Measurements from ENCODE around the gene PLCXD1. TPM values are rescaled to one million over a fixed set of nuclear protein-coding genes. Genes with fewer than 3 reads are reported as not detected.
"Not testable (repeated sequence)": the region's sequence is repeated elsewhere in the genome, so short reads cannot be mapped to it uniquely, and the experiment has no call there.

PLCXD1 gene
- polyA plus RNA-seq, 3 donors: 2.9 to 28.7 (median 6.7) TPM

- H3K9ac ChIP-seq (ENCODE audit: insufficient read depth, low read length, poor library complexity, severe bottlenecking); H3K9me3 ChIP-seq (replicated peaks in 1 of 2; ENCODE audit: control insufficient read depth in 1 of 2, insufficient read depth in 1 of 2, low read length in 2 of 2); H3K4me3 ChIP-seq (replicated peaks in 1 of 3; ENCODE audit: low read depth in 2 of 3, low read length in 3 of 3); DNase-seq; H3K27me3 Mint-ChIP-seq (ENCODE audit: low read depth in 3 of 3); H3K4me2 ChIP-seq (replicated peaks; ENCODE audit: extremely low read depth, low read length, poor library complexity, severe bottlenecking); H3K27ac ChIP-seq (ENCODE audit: low read depth in 1 of 2, low read length in 2 of 2); intact Hi-C loops (cut with micrococcal nuclease); H3K4me3 Mint-ChIP-seq; H3K9me3 Mint-ChIP-seq; H3K27me3 ChIP-seq (ENCODE audit: control insufficient read depth in 2 of 2, insufficient read depth in 2 of 2, low read length in 2 of 2); H4K20me1 ChIP-seq (ENCODE audit: insufficient read depth, low read length); H3K27ac Mint-ChIP-seq; H2AFZ ChIP-seq (ENCODE audit: insufficient read depth, low read depth, low read length, poor library complexity, severe bottlenecking): not testable (repeated sequence)
- H3K36me3 ChIP-seq (replicated peaks in 1 of 2; ENCODE audit: control insufficient read depth in 1 of 2, insufficient read depth in 2 of 2, low read length in 2 of 2): peaks cover 0 to 15% of the 10 kb centered on the region in 2 donors
- peaks cover 25% of the 10 kb centered on the region for H3K79me2 ChIP-seq (ENCODE audit: insufficient read depth, low read length)
- H3K4me1 Mint-ChIP-seq: peaks cover 28% of the 10 kb centered on the region
- H3K36me3 Mint-ChIP-seq: peaks cover 12 to 15% of the 10 kb centered on the region in 2 donors
- WGBS (ENCODE audit: insufficient coverage): no CpG with 5 or more reads among the region's 24 CpGs
- peaks cover 21 to 43% of the 10 kb centered on the region in 2 donors for H3K4me1 ChIP-seq (ENCODE audit: control insufficient read depth in 1 of 2, insufficient read depth in 2 of 2, low read length in 2 of 2)
These were observed 459 bp upstream of the PLCXD1 start for GRCh38 chrX:280722-281121.

- H3K9me3 ChIP-seq (replicated peaks in 1 of 2; ENCODE audit: control insufficient read depth in 1 of 2, insufficient read depth in 1 of 2, low read length in 2 of 2); H3K27me3 Mint-ChIP-seq (ENCODE audit: low read depth in 3 of 3); DNase-seq; H4K20me1 ChIP-seq (ENCODE audit: insufficient read depth, low read length); H2AFZ ChIP-seq (ENCODE audit: insufficient read depth, low read depth, low read length, poor library complexity, severe bottlenecking); H3K27ac ChIP-seq (ENCODE audit: low read depth in 1 of 2, low read length in 2 of 2); H3K4me3 Mint-ChIP-seq; H3K9me3 Mint-ChIP-seq; intact Hi-C loops (cut with micrococcal nuclease); H3K27me3 ChIP-seq (ENCODE audit: control insufficient read depth in 2 of 2, insufficient read depth in 2 of 2, low read length in 2 of 2); H3K9ac ChIP-seq (ENCODE audit: insufficient read depth, low read length, poor library complexity, severe bottlenecking): not testable (repeated sequence)
- Histone ChIP-seq H3K79me2 (ENCODE audit: insufficient read depth, low read length) (peaks cover 19% of the 10 kb centered on the region), H3K4me2 (replicated peaks; ENCODE audit: extremely low read depth, low read length, poor library complexity, severe bottlenecking) (peak overlapping the region; percentile 88), H3K4me1 (ENCODE audit: control insufficient read depth in 1 of 2, insufficient read depth in 2 of 2, low read length in 2 of 2) (peaks cover 8 to 30% of the 10 kb centered on the region in 2 donors), H3K36me3 (replicated peaks in 1 of 2; ENCODE audit: control insufficient read depth in 1 of 2, insufficient read depth in 2 of 2, low read length in 2 of 2) (peaks cover 0 to 27% of the 10 kb centered on the region in 2 donors), H3K4me3 (replicated peaks in 1 of 3; ENCODE audit: low read depth in 2 of 3, low read length in 3 of 3) (peak overlapping the region in 1 of 3 experiments; percentile 32)
- H3K27ac Mint-ChIP-seq: peak overlapping the region in 4 of 7 donors; percentile 37 to 77 (median 62)
- H3K4me1 Mint-ChIP-seq: peaks cover 30% of the 10 kb centered on the region
- peaks cover 13 to 15% of the 10 kb centered on the region in 2 donors for H3K36me3 Mint-ChIP-seq
- WGBS (ENCODE audit: insufficient coverage): 37% methylated on average over 6 of the region's 21 CpGs
These were observed 960 bp downstream of the PLCXD1 start for GRCh38 chrX:282000-282681.

Measured in CD14-positive monocyte (primary cell).